HEK293 (cell line): Measurements from ENCODE around the gene RNF126.

Experiments
- CTCF ChIA-PET: fragments of 350-600 bp; formaldehyde crosslinking; extraction: SDS; loops from one replicate; lab custom pipeline; 2021; ENCODE audit warnings: antibody characterized with exemption; lab: Yijun Ruan, JAX
- POLR2A ChIA-PET: fragments of 300-600 bp; formaldehyde crosslinking; extraction: SDS; loops from one replicate; lab custom pipeline; 2020; ENCODE audit warnings: antibody characterized with exemption, inconsistent platforms; lab: Yijun Ruan, JAX
- H3K27ac ChIP-seq: fragments of 200-500 bp; sonication (Bioruptor generic); 2 replicates; pipeline ENCODE4 v1.5.1; 2014; ENCODE audit warnings: low read depth, low read length, control low read depth, inconsistent platforms; ENCODE audit errors: extremely low read depth
- H3K36me3 ChIP-seq, 2 experiments: fragments of 200-500 bp in 1 of 2; sonication (Bioruptor generic) in 1 of 2; 1 replicate in 1 of 2; 2 replicates in 1 of 2; pipeline ENCODE4 v1.5.1; 2014 to 2017; ENCODE audit warnings: inconsistent platforms in 2 of 2, low read length in 2 of 2; ENCODE audit not compliant: control insufficient read depth in 2 of 2, insufficient read depth in 1 of 2
- H3K4me1 ChIP-seq: fragments of 200-500 bp; sonication (Bioruptor generic); 2 replicates; pipeline ENCODE4 v1.5.1; 2014; ENCODE audit warnings: mild to moderate bottlenecking, low read length, inconsistent platforms; ENCODE audit not compliant: control insufficient read depth, insufficient read depth
- H3K4me3 ChIP-seq: 2 replicates; pipeline ENCODE4 v1.5.1; 2011; ENCODE audit warnings: low read depth, mild to moderate bottlenecking, control low read depth, low read length, moderate library complexity
- H3K9me3 ChIP-seq: fragments of 200-500 bp; sonication (Bioruptor generic); 2 replicates; pipeline ENCODE4 v1.5.1; 2014; ENCODE audit warnings: low read depth, low read length, inconsistent platforms; ENCODE audit not compliant: control insufficient read depth, insufficient read depth
- EGR2 ChIP-seq: fragments of 450-650 bp; formaldehyde crosslinking; IDR thresholded peaks from 2 replicates; pipeline ENCODE4 v1.5.1; 2016; ENCODE audit warnings: low read depth, missing biosample characterization, missing genetic modification characterization
- ELK4 ChIP-seq: IDR thresholded peaks from 2 replicates; pipeline ENCODE4 v1.6.1; 2011; ENCODE audit warnings: mild to moderate bottlenecking, low read depth, low read length, borderline replicate concordance
- GLIS1 ChIP-seq: fragments of 450-650 bp; formaldehyde crosslinking; IDR thresholded peaks from 2 replicates; pipeline ENCODE4 v1.5.1; 2016; ENCODE audit warnings: missing biosample characterization, missing genetic modification characterization
- GLIS2 ChIP-seq: fragments of 450-650 bp; formaldehyde crosslinking; IDR thresholded peaks from 2 replicates; pipeline ENCODE4 v1.5.1; 2016; ENCODE audit warnings: missing biosample characterization, missing genetic modification characterization
- HOXD13 ChIP-seq: sonication (generic); formaldehyde crosslinking; IDR thresholded peaks from 2 replicates; pipeline ENCODE4 v1.8.0; 2022; ENCODE audit warnings: missing genetic modification reagents, borderline replicate concordance
- PRDM2 ChIP-seq: fragments of 450-650 bp; formaldehyde crosslinking; IDR thresholded peaks from 2 replicates; pipeline ENCODE4 v1.5.1; 2016; ENCODE audit warnings: missing biosample characterization, missing genetic modification characterization, borderline replicate concordance
- SP2 ChIP-seq: fragments of 450-650 bp; formaldehyde crosslinking; IDR thresholded peaks from 2 replicates; pipeline ENCODE4 v1.5.1; 2016; ENCODE audit warnings: missing biosample characterization, missing genetic modification characterization
- SP3 ChIP-seq: fragments of 450-650 bp; formaldehyde crosslinking; IDR thresholded peaks from 2 replicates; pipeline ENCODE4 v1.5.1; 2016; ENCODE audit warnings: missing biosample characterization, missing genetic modification characterization
- ZBTB20 ChIP-seq: fragments of 450-650 bp; formaldehyde crosslinking; IDR thresholded peaks from 2 replicates; pipeline ENCODE4 v1.5.1; 2016; ENCODE audit warnings: missing biosample characterization, missing genetic modification characterization
- ZBTB7A ChIP-seq: fragments of 450-650 bp; formaldehyde crosslinking; IDR thresholded peaks from 2 replicates; pipeline ENCODE4 v1.5.1; 2016; ENCODE audit warnings: low read depth, missing biosample characterization, missing genetic modification characterization
- ZFP69B ChIP-seq: fragments of 450-650 bp; formaldehyde crosslinking; IDR thresholded peaks from 2 replicates; pipeline ENCODE4 v1.5.1; 2016; ENCODE audit warnings: missing biosample characterization, missing genetic modification characterization
- ZNF335 ChIP-seq: fragments of 450-650 bp; formaldehyde crosslinking; conservative IDR thresholded peaks from 2 replicates; pipeline ENCODE4 v1.5.1; 2016; ENCODE audit warnings: missing biosample characterization, missing genetic modification characterization
- ZNF521 ChIP-seq: fragments of 450-650 bp; formaldehyde crosslinking; IDR thresholded peaks from 2 replicates; pipeline ENCODE4 v1.5.1; 2017; ENCODE audit warnings: missing biosample characterization, mild to moderate bottlenecking, missing genetic modification characterization
- ZNF571 ChIP-seq: fragments of 450-650 bp; formaldehyde crosslinking; IDR thresholded peaks from 2 replicates; pipeline ENCODE4 v1.5.0; 2017; ENCODE audit warnings: missing biosample characterization, missing genetic modification characterization
- ZNF768 ChIP-seq: fragments of 450-650 bp; formaldehyde crosslinking; IDR thresholded peaks from 2 replicates; pipeline ENCODE4 v1.5.1; 2018; ENCODE audit warnings: missing biosample characterization, mild to moderate bottlenecking, missing genetic modification characterization
- ZNF830 ChIP-seq: fragments of 450-650 bp; IDR thresholded peaks from 2 replicates; pipeline ENCODE4 v1.5.0; 2018; ENCODE audit warnings: missing biosample characterization, missing genetic modification characterization, low read depth, mild to moderate bottlenecking, moderate library complexity
- ZNF837 ChIP-seq: fragments of 450-650 bp; formaldehyde crosslinking; IDR thresholded peaks from 2 replicates; pipeline ENCODE4 v1.5.1; 2016; ENCODE audit warnings: missing biosample characterization, missing genetic modification characterization
- ZXDB ChIP-seq: fragments of 450-650 bp; formaldehyde crosslinking; IDR thresholded peaks from 2 replicates; pipeline ENCODE4 v1.5.1; 2016; ENCODE audit warnings: missing biosample characterization, missing genetic modification characterization
- TF ChIP-seq, protein P1 (sequence below): fragments of 450-650 bp; formaldehyde crosslinking; IDR thresholded peaks from 2 replicates; pipeline ENCODE4 v1.5.1; 2016; ENCODE audit warnings: missing biosample characterization, missing genetic modification characterization
- TF ChIP-seq, protein P2 (sequence below): fragments of 450-650 bp; formaldehyde crosslinking; optimal IDR thresholded peaks from 2 replicates; pipeline ENCODE3; 2016; ENCODE audit warnings: missing biosample characterization, mild to moderate bottlenecking, missing genetic modification characterization
- TF ChIP-seq, protein P3 (sequence below): fragments of 450-650 bp; formaldehyde crosslinking; IDR thresholded peaks from 2 replicates; pipeline ENCODE4 v1.5.1; 2016; ENCODE audit warnings: missing biosample characterization, missing genetic modification characterization, borderline replicate concordance

RNF126 gene

DNA sequence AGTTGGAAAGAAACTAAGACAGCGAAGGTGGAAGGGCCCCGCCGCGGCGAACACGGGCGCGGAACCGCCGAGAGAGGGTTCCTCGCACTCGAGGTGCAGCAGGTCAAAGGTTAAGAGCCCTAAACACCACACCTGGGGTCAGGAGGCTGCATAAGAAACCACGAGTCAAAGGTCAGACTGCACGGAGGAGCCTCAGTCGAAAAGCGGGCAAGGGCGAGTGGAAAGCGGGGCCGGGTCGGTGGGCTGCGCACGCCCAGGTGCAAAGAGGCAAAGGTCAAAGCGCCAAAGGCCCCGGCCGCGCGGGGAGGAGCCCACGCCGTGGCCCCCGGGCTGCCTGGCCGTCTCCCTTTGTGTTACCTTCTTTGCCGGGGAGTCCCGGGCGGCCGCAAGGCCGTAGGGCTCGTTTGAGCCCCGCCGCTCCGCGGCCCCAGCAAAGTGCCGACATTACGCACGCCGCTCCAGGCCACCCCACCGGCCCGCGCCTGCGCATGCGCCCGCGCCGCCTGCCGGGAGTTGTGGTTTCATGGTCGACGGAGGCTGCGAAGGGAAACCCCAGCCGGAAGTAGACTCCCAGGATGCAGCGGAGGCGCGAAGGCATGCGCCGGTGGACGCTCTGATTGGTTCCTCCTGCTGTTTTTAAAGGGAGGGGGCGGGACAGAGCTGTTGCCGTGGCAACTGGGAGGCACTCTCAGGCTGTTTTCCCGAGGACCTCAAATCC, 29.8 kb downstream of the RNF126 start, which contains the start of gene POLRMT (continued):
- TF ChIP-seq, protein P1, sequence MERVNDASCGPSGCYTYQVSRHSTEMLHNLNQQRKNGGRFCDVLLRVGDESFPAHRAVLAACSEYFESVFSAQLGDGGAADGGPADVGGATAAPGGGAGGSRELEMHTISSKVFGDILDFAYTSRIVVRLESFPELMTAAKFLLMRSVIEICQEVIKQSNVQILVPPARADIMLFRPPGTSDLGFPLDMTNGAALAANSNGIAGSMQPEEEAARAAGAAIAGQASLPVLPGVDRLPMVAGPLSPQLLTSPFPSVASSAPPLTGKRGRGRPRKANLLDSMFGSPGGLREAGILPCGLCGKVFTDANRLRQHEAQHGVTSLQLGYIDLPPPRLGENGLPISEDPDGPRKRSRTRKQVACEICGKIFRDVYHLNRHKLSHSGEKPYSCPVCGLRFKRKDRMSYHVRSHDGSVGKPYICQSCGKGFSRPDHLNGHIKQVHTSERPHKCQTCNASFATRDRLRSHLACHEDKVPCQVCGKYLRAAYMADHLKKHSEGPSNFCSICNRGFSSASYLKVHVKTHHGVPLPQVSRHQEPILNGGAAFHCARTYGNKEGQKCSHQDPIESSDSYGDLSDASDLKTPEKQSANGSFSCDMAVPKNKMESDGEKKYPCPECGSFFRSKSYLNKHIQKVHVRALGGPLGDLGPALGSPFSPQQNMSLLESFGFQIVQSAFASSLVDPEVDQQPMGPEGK, result 0 out of 2 replicates have a peak, but pooled peaks have one; percentile 39
- peak; percentile 58; the same call in 1 of the 2 replicates for TF ChIP-seq ZBTB20 (tag by site-specific recombination)
- no peak for TF ChIP-seq ZNF837 (tag by site-specific recombination)
- peak; percentile 74 for TF ChIP-seq ELK4
- TF ChIP-seq ZXDB (tag by site-specific recombination), result peak; percentile 83
- no peak for TF ChIP-seq ZNF571 (tag by site-specific recombination)
- TF ChIP-seq, protein P2, sequence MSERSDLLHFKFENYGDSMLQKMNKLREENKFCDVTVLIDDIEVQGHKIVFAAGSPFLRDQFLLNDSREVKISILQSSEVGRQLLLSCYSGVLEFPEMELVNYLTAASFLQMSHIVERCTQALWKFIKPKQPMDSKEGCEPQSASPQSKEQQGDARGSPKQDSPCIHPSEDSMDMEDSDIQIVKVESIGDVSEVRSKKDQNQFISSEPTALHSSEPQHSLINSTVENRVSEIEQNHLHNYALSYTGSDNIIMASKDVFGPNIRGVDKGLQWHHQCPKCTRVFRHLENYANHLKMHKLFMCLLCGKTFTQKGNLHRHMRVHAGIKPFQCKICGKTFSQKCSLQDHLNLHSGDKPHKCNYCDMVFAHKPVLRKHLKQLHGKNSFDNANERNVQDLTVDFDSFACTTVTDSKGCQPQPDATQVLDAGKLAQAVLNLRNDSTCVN (tag by site-specific recombination), result peak; percentile 68
- TF ChIP-seq ZNF830, result no peak
- 0 out of 2 replicates have a peak, but pooled peaks have one; percentile 43 for TF ChIP-seq ZBTB7A (tag by site-specific recombination)
- peak; percentile 90 for TF ChIP-seq SP2

DNA sequence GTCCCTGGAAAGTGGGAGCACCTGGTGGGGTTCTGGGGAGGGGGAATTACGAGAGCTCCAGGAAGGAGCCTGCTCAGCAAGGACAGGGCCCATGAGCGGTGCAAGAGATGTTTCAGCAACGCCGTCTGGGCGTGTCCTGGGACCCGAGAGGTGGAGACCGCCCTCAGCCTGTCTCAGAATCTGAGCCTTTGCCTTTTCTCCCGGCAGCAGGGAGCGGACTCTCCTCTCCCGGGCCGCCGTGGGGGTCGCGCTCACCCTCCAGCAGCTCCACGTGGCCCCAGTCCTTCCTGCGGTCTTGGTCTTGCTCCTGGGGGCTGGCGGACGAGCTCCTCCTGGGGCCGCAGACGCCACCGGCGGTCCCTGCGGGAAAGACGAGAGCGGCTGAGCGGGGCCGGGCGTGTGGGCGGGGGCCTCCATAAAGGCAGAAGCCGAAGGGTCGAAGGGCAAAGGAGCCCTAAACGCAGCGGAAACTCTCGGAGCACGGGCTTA, 30.4 kb downstream of the RNF126 start:
- peaks cover 3% of the 10 kb centered on the region; the same call in 1 of the 2 replicates for H3K4me1 ChIP-seq
- peak overlapping the region; percentile 88 for H3K27ac ChIP-seq
- H3K4me3 ChIP-seq, result peak overlapping the region; percentile 70
- no peaks in the 10 kb centered on the region for H3K9me3 ChIP-seq
- POLR2A ChIA-PET, result interaction anchor here (0.7 to 1.3 kb wide), 3 partner anchors 9 to 49 kb away, joined by 3 to 6 read pairs (median 4); no protein-coding TSS in a partner anchor
- H3K36me3 ChIP-seq, result peaks cover 13 to 37% of the 10 kb centered on the region in 2 experiments; a peak in 2 of 3 replicates
- CTCF ChIA-PET, result interaction anchor here (0.8 kb wide), 1 partner anchor 52 kb away, joined by 4 read pairs; no protein-coding TSS in a partner anchor
- TF ChIP-seq, protein P3, sequence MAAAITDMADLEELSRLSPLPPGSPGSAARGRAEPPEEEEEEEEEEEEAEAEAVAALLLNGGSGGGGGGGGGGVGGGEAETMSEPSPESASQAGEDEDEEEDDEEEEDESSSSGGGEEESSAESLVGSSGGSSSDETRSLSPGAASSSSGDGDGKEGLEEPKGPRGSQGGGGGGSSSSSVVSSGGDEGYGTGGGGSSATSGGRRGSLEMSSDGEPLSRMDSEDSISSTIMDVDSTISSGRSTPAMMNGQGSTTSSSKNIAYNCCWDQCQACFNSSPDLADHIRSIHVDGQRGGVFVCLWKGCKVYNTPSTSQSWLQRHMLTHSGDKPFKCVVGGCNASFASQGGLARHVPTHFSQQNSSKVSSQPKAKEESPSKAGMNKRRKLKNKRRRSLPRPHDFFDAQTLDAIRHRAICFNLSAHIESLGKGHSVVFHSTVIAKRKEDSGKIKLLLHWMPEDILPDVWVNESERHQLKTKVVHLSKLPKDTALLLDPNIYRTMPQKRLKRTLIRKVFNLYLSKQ (tag by site-specific recombination), result no peak
- no peak for TF ChIP-seq ZFP69B (tag by site-specific recombination)
- TF ChIP-seq GLIS1, result peak; percentile 58
- TF ChIP-seq ZBTB20 (tag by site-specific recombination), result peak; percentile 62
- TF ChIP-seq, protein P1, result peak; percentile 60
- TF ChIP-seq ZNF521 (tag by site-specific recombination), result no peak
- no peak for TF ChIP-seq PRDM2 (tag by site-specific recombination)
- TF ChIP-seq ZNF768 (tag by site-specific recombination), result no peak
- TF ChIP-seq HOXD13 (CRISPR knock-in tag), result no peak
- TF ChIP-seq ZNF335 (tag by site-specific recombination), result peak; percentile 65
- TF ChIP-seq GLIS2, result peak; percentile 58
- TF ChIP-seq SP3 (tag by site-specific recombination), result no peak
- TF ChIP-seq EGR2, result 0 out of 2 replicates have a peak, but pooled peaks have one; percentile 31
